ENCODE data around the gene CABP7. TPM values are rescaled to one million over a fixed set of nuclear protein-coding genes. Genes with fewer than 3 reads are reported as not detected.

CABP7 gene
- total RNA-seq, 2 donors from 2014 or later: not detected

DNA sequence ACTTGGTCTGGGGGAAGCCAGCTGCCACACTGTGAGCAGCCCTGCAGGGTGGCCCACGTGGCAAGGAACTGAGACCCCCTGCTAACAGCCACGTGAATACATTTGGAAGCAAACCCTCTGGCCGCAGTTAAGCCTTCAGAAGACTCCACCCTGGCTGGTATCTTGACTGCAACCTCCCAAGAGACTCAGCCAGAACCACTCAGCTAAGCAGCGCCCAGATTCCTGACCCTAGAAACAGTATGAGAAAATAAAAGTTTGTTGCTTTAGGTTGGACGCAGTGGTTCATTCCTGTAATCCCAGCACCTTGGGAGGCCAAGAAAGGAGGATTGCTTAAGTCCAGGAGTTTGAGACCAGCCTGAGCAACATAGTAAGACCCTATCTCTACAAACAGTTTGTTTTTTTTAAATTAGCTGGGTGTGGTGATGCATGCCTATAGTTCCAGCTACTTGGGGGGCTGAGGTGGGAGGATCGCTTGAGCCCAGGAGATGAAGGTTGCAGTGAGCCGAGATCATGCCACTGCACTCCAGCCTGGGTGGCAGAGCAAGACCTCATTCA is 38.3 kb downstream of the CABP7 start:
- intact Hi-C loops (cut with DNase I): no loop called here
- no peak for DNase-seq (ENCODE audit: low spot score)

DNA sequence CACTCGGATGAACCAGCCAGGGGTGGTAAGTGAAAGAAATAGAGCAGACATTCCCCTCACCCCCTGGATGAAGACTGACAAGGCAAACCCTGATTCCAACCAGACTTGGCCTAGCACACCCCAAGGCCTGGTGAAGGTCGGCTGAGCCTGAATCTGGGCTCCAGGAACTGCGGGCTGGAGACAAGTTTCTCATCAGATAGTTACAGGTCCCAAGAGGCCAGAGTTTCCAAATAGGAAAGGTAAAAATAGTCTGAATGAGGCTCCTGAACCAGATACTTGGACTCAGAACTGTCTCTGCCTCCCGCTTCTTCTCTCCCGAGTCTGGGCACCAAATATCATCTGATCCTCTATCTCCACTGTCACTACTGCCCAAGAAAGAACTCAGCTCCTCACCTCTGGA is 39.2 kb downstream of the CABP7 start:
- intact Hi-C loops (cut with DNase I): no loop called here

DNA sequence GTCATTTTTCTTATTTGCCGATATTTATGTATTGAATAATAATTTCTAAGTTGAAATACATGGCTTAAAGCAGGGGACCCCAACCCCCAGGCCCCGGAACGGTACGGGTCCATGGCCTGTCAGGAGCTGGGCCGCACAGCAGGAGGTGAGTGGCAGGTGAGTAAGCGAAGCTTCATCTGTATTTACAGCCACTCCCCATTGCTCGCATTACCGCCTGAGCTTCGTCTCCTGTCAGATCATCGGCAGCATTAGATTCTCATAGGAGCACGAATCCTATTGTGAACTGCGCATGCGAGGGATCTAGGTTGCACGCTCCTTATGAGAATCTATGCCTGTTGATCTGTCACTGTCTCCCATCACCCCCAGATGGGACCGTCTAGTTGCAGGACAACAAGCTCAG is 42.5 kb downstream of the CABP7 start:
- no peak for DNase-seq (ENCODE audit: low spot score)
- intact Hi-C loops (cut with DNase I): no loop called here

More for the DNA sequence above, 39.2 kb downstream of the CABP7 start:
- DNase-seq (ENCODE audit: low spot score): no peak

DNA sequence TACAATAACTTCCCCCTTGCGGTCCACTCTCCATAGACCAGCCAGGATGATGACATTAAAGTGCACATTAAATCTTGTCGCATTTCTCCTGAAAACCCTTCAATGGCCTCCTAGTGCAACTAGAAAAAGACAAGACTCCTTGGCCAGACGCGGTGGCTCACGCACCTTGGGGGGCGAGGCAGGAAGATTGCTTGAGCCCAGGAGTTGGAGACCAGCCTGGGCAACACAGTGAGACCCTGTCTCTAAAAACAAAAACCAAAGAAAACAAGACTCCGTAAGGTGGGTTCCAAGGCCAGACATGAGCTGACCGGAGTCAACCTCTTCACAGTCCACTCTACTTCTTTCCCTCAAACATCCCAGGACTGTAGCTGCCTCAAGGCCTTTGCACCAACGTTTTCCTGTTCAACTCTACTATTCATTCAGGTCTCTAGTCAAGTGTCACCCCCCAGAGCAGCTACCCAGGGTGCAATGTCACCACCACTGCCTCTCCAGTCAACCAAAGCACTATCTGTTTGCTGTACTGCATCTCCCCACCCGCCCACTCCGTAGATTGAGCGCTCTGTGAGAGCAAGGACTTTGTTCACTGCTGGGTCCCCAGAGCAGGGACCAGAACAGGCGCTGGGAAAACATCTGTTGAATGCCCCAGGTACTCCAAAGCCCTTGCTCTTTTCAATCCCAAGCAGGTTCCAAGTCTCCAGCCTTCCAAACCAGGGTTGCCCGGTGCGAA is 46.3 kb downstream of the CABP7 start:
- intact Hi-C loops (cut with DNase I): no loop called here
- DNase-seq (ENCODE audit: low spot score): no peak

DNA sequence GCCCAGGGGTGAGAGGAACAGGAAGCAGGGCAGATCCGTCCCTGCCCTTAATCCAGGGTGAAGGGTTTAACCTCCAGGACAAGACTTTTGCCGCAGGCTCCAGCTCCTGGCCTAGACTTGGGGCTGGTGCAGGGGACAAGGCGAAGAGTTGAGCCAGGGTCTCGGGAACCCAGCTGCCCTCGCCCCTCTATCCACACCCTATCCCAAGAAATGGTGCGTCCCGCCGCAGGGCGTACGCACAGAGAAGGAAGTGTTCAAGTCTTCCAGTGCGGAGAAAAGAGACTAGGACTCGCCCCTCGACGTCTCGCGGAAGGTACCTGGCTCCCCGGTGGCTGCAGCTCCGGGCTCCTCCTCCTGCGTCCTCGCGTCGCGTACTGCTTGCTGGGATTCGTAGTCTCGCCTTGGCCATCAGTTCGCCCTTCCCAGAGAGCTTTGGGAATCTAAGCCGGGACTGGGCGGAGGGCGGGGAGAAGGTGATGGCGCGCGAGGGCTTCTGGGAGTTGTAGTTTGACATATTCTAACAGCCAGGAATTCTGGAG is 46.9 kb downstream of the CABP7 start, which contains the start of gene ZMAT5:
ZMAT5 (minus strand) TSS at position 376 of the 539 bp plus-strand sequence. CDS start 18,463 bp downstream, outside the sequence.
- peak; percentile 98 for DNase-seq (ENCODE audit: low spot score)
- intact Hi-C loops (cut with DNase I): no loop called here

DNA sequence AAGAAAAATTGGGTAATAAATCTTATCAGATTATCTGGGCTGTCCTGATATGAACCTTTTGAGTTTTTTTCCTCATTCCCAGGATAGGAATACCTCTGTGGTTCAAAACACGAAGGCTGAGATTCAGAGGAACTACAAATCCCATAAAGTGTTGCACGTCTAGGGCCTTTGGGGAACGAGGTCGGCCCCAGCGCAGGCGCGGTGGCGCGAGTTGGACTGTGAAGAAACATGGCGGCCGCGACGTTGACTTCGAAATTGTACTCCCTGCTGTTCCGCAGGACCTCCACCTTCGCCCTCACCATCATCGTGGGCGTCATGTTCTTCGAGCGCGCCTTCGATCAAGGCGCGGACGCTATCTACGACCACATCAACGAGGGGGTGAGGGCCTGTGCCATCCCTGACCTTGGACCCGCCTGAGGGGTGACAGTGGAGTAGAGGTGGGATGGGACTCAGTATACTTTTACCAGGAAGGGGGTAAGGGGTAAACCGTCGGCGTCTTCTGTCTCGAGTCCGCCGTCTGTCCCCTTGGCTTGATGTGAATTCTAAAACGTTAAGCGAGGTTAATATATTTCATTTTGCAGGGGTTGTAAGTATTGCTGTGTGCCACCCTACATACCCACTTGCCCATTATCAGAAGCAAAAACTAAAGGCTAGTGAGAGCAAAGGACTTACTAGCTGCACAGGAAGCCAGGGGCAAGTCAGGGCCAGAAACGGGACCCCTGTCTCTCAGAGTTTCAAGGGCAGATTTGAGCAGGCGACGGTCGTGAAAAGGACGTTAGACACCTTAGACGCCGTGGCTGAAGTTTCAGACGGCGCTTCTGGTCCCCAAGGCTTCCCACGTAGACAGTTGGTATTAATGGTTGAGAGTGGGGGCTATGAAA is 47.6 kb downstream of the CABP7 start, which contains the start of gene UQCR10:
UQCR10 (plus strand) TSS at position 199 of the 881 bp plus-strand sequence; CDS start at position 229, 30 bp downstream.
- intact Hi-C loops (cut with DNase I): no loop called here
- peak; percentile 98 for DNase-seq (ENCODE audit: low spot score)

DNA sequence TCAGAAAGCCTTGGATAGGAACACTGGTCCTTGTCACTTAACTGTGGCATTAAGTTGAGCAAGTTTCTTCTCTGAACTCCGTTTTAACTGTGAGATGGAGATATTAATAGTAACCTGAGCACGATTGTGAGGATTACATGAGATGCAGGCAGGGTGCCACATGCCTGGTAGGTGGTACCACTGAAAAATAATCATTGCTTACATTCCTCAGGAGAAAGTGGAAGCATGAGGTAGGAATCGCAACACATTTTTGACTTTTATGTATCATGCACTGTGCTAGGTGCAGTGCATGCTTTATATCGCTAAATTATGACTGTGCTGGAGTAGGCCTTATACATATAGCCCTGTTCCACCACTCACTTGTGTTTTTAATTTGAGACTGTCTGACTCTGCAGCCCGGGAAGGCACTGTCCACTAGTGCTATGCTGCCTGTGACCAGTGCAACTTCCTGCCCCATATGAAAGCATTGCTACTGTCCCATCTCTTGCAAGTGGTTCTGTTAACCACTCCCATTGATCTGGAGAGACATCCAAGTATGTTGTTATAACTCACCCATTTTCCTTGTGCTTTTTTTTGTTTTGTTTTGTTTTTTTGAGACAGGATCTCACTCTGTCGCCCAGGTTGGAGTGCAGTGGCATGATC is 48.4 kb downstream of the CABP7 start:
- intact Hi-C loops (cut with DNase I): no loop called here
- no peak for DNase-seq (ENCODE audit: low spot score)

DNA sequence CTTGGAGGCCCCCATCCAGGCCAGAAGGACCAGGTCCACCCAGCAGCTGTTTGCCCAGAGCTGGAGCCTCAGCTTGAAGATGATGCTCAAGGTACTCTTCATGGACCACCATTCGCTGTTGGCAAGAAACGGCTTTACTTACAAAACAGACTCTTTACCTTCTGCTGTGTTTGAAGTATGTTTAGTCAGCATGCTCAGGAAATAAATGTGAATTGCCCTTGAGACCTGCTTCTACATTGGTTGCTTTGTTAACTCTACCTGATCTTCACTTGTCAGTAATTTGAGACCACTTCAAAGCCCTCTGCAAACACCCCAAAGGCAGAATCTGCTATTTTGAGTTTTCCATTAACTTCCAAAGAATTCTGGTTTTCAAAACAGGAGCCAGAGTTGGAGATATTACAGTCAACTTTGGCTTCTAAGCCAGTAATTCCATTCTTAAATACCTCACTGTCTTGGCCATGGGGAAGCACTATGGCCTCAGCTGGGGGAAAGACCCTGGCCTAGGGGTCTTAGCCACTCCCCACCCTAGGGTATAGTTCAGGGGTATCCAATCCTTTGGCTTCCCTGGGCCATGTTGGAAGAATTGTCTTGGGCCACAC is 50.0 kb downstream of the CABP7 start:
- no peak for DNase-seq (ENCODE audit: low spot score)
- intact Hi-C loops (cut with DNase I): no loop called here

DNA sequence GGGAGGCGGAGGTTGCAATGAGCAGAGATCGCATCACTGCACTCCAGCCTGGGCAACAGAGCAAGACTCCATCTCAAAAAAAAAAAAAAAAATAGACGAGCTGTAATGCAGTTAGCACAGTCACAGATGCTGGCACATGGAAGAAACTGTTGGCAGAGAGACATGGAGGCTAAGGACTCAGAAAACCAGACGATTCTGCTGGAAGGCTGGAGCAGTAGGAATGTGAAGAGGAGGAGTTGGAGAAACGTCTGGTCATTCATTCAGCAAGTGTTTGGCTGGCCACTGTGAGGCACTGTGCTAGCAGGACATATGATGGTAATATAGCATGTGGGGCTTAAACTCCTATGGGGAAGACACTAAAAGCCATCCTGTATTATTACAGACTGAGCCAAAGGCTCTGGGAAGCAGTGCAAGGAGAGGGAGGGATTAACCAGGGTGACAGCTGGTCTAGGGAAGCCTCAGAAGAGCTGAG is 52.4 kb downstream of the CABP7 start:
- intact Hi-C loops (cut with DNase I): no loop called here
- no peak for DNase-seq (ENCODE audit: low spot score)

DNA sequence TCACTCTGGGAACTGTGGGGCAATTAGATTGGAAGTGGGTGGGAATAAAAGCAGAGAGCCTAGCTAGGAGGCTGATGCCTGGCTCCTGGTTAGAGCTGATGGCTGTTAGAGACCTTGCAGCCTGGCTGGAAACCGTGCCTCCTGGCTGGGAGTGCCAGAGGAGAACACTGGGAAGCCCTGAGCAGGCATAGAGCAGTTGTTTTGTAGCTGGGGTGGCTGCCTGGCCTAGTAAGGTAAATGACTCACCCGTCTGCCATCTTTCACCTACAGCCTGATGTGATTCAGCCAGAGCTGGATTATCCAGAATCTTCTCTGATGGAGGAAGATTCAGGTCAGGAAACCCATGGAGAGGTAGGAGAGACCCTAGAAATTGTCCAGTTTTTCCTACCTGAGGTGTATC is 53.4 kb downstream of the CABP7 start:
- DNase-seq (ENCODE audit: low spot score): no peak
- intact Hi-C loops (cut with DNase I): no loop called here

DNA sequence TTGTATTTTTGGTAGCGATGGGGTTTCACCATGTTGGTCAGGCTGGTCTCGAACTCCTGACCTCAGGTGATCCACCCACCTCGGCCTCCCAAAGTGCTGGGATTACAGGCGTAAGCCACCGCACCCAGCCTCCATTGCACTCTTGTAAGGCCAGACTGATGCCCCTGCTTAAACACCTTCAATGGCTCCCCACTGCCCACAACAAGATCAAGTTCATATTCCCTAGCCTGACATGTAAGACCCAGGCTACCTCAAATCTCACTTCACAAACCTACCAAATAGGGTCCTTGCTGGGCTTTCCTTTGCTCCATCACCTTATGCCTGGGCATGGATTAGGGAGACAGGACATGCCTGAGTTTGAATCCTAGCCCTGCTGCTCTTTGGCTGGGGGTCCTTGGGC is 60.4 kb downstream of the CABP7 start:
- intact Hi-C loops (cut with DNase I): no loop called here

DNA sequence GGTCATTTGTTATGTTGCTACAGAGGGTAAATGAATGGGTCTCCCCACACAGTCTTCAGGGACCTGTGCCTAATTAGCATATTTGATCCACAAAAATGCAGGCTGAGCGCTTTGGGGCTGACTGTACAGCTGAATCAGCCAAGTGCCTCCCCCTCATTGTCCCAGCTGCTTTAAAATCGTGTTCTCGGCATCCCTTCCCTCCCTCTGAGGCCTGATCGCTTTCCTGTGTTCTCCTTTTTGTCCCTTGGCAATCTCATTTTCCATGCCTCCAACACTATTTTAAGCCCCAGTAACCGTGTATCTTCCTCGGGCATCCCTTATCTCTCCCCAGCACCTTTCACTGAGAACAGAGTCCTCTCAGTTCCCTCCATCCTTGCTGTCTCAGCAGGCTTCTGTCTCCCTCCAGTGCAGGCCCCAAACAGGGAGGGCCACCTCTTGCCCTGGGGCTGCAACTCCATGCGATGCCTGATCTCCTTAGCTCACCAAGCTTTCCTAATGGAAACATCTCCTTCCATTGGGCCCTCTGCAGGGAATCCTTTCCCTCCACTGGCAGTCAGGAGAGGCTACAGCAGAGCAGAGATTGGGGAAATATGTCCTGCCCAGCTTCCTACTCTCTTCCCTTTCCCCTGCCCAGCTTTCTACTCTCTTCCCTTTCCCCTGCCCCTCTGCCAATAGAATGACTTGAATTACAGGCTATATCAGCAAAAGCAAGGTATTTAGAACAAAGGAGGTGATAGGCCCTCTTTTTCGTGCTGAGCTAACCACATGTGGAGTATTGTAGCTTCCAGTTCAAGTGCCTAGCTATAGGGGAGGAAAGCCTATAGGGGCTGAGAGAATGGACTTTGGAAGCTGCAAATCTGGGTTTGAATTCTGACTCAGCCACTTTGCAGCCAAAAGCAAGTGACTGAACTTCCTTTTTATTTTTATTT is 61.2 kb downstream of the CABP7 start:
- intact Hi-C loops (cut with DNase I): no loop called here
- no peak for DNase-seq (ENCODE audit: low spot score)

More for the DNA sequence above, 60.4 kb downstream of the CABP7 start:
- no peak for DNase-seq (ENCODE audit: low spot score)

Other genes with a start within 250 kb of the CABP7 start
- under 1 TPM; 0.33 to 0.42 TPM for gene NEFH, start 239.8 kb upstream of the CABP7 start, total RNA-seq
- gene THOC5, start 166.2 kb upstream of the CABP7 start, total RNA-seq: 10 to 100 TPM; 33.9 to 35.7 TPM
- gene NIPSNAP1, start 138.9 kb upstream of the CABP7 start, total RNA-seq: 10 to 100 TPM in 1 of 2 donors, 1 to 10 TPM in 1; 8.9 to 14.9 TPM
- 10 to 100 TPM; 36.8 to 37.0 TPM for gene NF2, start 116.4 kb upstream of the CABP7 start, total RNA-seq
- 10 to 100 TPM; 14.1 to 18.0 TPM for gene ZMAT5, start 47.0 kb downstream of the CABP7 start, total RNA-seq
- gene UQCR10, start 47.4 kb downstream of the CABP7 start, total RNA-seq: 10 to 100 TPM; 48.6 to 65.6 TPM
- gene ASCC2, start 118.3 kb downstream of the CABP7 start, total RNA-seq: 10 to 100 TPM; 31.3 to 37.2 TPM
- 10 to 100 TPM; 35.8 to 37.6 TPM for gene MTMR3, start 163.2 kb downstream of the CABP7 start, total RNA-seq